Thoracic aorta (tissue), 2 donors: ENCODE data around the gene GSTM1. TPM values are rescaled to one million over a fixed set of nuclear protein-coding genes. Genes with fewer than 3 reads are reported as not detected.

Experiments used
- ATAC-seq: fragments of 150-250 bp; one replicate; pipeline ENCODE4 v1.8.0; 2017; ENCODE audit warnings: low read depth; ENCODE audit not compliant: insufficient number of reproducible peaks, low FRiP score
- DNase-seq: peaks from one replicate; pipeline ENCODE4 v3.0.0-alpha.2; 2020; ENCODE audit warnings: low spot score
- H3K27ac ChIP-seq, 2 donors: fragments of 200-600 bp; sonication (generic); 1 replicate in 1 of 2; 2 replicates in 1 of 2; pipeline ENCODE4 v1.5.1; 2016; ENCODE audit warnings: mild to moderate bottlenecking in 2 of 2, moderate library complexity in 2 of 2
- H3K27me3 ChIP-seq: fragments of 200-600 bp; sonication (generic); replicated peaks from 2 replicates; pipeline ENCODE4 v1.6.0; 2016; ENCODE audit warnings: mild to moderate bottlenecking; ENCODE audit not compliant: insufficient read depth
- H3K36me3 ChIP-seq: fragments of 200-600 bp; sonication (generic); one replicate; pipeline ENCODE4 v1.5.1; 2016
- H3K4me1 ChIP-seq, 2 donors: fragments of 200-600 bp; sonication (generic); 1 replicate in 1 of 2; 2 replicates in 1 of 2; pipeline versions ENCODE4 v1.5.1 to v1.6.0; 2016; ENCODE audit warnings: low read depth in 2 of 2, mild to moderate bottlenecking in 1 of 2; ENCODE audit not compliant: control insufficient read depth in 1 of 2
- H3K4me3 ChIP-seq: fragments of 200-600 bp; sonication (generic); 2 replicates; pipeline ENCODE4 v1.5.1; 2016; ENCODE audit warnings: mild to moderate bottlenecking
- H3K9me3 ChIP-seq: fragments of 200-600 bp; sonication (generic); 2 replicates; pipeline ENCODE4 v1.5.1; 2016
- CTCF ChIP-seq: fragments of 200-600 bp; sonication (generic); IDR thresholded peaks from one replicate; pipeline ENCODE4 v1.5.1; 2019; ENCODE audit warnings: antibody characterized with exemption
- total RNA-seq, 2 donors: library from RNA; depleted of rRNA; stranded (reverse); fragments of >200 nt; gene quantifications; one replicate each; pipeline versions ENCODE4 v1.1.0 to v1.2.3, GENCODE V29; 2016

Gene GSTM1
- total RNA-seq, 2 donors from 2014 or later = not detected

GRCh38 chr1:109655615-109656519 lies 31.8 kb upstream of the GSTM1 start, which contains the start of gene GSTM4:
Gene GSTM4, plus strand, starts transcription at chr1:109656099. Its CDS starts 291 bp downstream, at chr1:109656390.
- DNase-seq = peak; percentile 53
- ATAC-seq = peak; percentile 58
- peak within 1 kb of the TSS; percentile 72 for H3K4me3 ChIP-seq
- peaks cover 3 to 19% of the 10 kb centered on the region in 2 donors for H3K4me1 ChIP-seq
- H3K27me3 ChIP-seq = no peaks in the 10 kb centered on the region
- peak within 1 kb of the TSS; percentile 80 to 84 for H3K27ac ChIP-seq
- no peaks in the 10 kb centered on the region for H3K36me3 ChIP-seq
- no peak for TF ChIP-seq CTCF
- no peaks in the 10 kb centered on the region for H3K9me3 ChIP-seq

- H3K4me3 ChIP-seq = no peak overlapping the region
- H3K36me3 ChIP-seq = peaks cover 5% of the 10 kb centered on the region
- H3K4me1 ChIP-seq = peaks cover 3 to 17% of the 10 kb centered on the region in 2 donors
- no peak for DNase-seq
- TF ChIP-seq CTCF = no peak
- H3K27me3 ChIP-seq = no peaks in the 10 kb centered on the region
- no peak overlapping the region for H3K27ac ChIP-seq
- H3K9me3 ChIP-seq = no peaks in the 10 kb centered on the region
- no peak for ATAC-seq
Observed at GRCh38 chr1:109657395-109657794, 30.2 kb upstream of the GSTM1 start.

GRCh38 chr1:109657970-109658369 lies 29.6 kb upstream of the GSTM1 start:
- H3K9me3 ChIP-seq = no peaks in the 10 kb centered on the region
- no peak overlapping the region for H3K4me3 ChIP-seq
- peaks cover 5% of the 10 kb centered on the region for H3K36me3 ChIP-seq
- ATAC-seq (no peak), DNase-seq (no peak)
- H3K27me3 ChIP-seq = no peaks in the 10 kb centered on the region
- peaks cover 3 to 17% of the 10 kb centered on the region in 2 donors for H3K4me1 ChIP-seq
- TF ChIP-seq CTCF = no peak
- no peak overlapping the region for H3K27ac ChIP-seq

GRCh38 chr1:109658533-109659042 lies 29.0 kb upstream of the GSTM1 start:
- Histone ChIP-seq H3K27ac (no peak overlapping the region), H3K9me3 (no peaks in the 10 kb centered on the region), H3K4me1 (peaks cover 3 to 17% of the 10 kb centered on the region in 2 donors), H3K4me3 (no peak overlapping the region), H3K36me3 (peaks cover 5% of the 10 kb centered on the region), H3K27me3 (no peaks in the 10 kb centered on the region)
- ATAC-seq (no peak), DNase-seq (no peak)
- no peak for TF ChIP-seq CTCF

GRCh38 chr1:109659145-109659544 lies 28.5 kb upstream of the GSTM1 start:
- H3K27ac ChIP-seq = no peak overlapping the region
- H3K27me3 ChIP-seq = no peaks in the 10 kb centered on the region
- DNase-seq (no peak), ATAC-seq (no peak)
- H3K36me3 ChIP-seq = peaks cover 5% of the 10 kb centered on the region
- H3K4me3 ChIP-seq = no peak overlapping the region
- H3K4me1 ChIP-seq = peaks cover 3 to 17% of the 10 kb centered on the region in 2 donors
- no peaks in the 10 kb centered on the region for H3K9me3 ChIP-seq
- no peak for TF ChIP-seq CTCF
